GM06990 (cell line): ENCODE results near the gene UFD1.

Experiments
- DNase-seq: peaks from one replicate; pipeline ENCODE4 v3.0.0-alpha.2; 2011; ENCODE audit not compliant: insufficient read length; ENCODE audit errors: extremely low read depth
- H3K27me3 ChIP-seq: replicated peaks from 2 replicates; pipeline ENCODE4 v1.6.0; 2011; ENCODE audit warnings: low read length; ENCODE audit not compliant: control insufficient read depth, insufficient read depth
- H3K36me3 ChIP-seq: 2 replicates; pipeline ENCODE4 v1.5.1; 2011; ENCODE audit warnings: low read length; ENCODE audit not compliant: control insufficient read depth, insufficient read depth
- H3K4me3 ChIP-seq: replicated peaks from 2 replicates; pipeline ENCODE4 v1.5.1; 2011; ENCODE audit warnings: low read depth, mild to moderate bottlenecking, control low read depth, low read length
- CTCF ChIP-seq: IDR thresholded peaks from 2 replicates; pipeline ENCODE4 v1.5.1; 2011; ENCODE audit warnings: low read length, control low read depth, mild to moderate bottlenecking, inconsistent platforms; ENCODE audit not compliant: insufficient read depth, poor library complexity, severe bottlenecking

UFD1 gene

GRCh38 chr22:19419086-19419463, 59.9 kb downstream of the UFD1 start:
- H3K36me3 ChIP-seq: no peaks in the 10 kb centered on the region
- no peak for DNase-seq
- TF ChIP-seq CTCF: no peak
- H3K4me3 ChIP-seq: no peak overlapping the region
- no peaks in the 10 kb centered on the region for H3K27me3 ChIP-seq

GRCh38 chr22:19412923-19413322, 66.1 kb downstream of the UFD1 start:
- H3K4me3 ChIP-seq: no peak overlapping the region
- H3K36me3 ChIP-seq: peaks cover 12% of the 10 kb centered on the region
- no peaks in the 10 kb centered on the region for H3K27me3 ChIP-seq
- no peak for TF ChIP-seq CTCF
- DNase-seq: no peak

- Histone ChIP-seq H3K36me3 (peaks cover 13% of the 10 kb centered on the region), H3K4me3 (no peak overlapping the region), H3K27me3 (no peaks in the 10 kb centered on the region)
- no peak for TF ChIP-seq CTCF
- DNase-seq: no peak
Measured at GRCh38 chr22:19412478-19412877, 66.5 kb downstream of the UFD1 start.

GRCh38 chr22:19411690-19412045, 67.3 kb downstream of the UFD1 start:
- Histone ChIP-seq H3K27me3 (no peaks in the 10 kb centered on the region), H3K4me3 (no peak overlapping the region), H3K36me3 (peaks cover 13% of the 10 kb centered on the region)
- TF ChIP-seq CTCF: no peak
- DNase-seq: no peak

GRCh38 chr22:19410941-19411689, 67.9 kb downstream of the UFD1 start:
- DNase-seq: no peak
- no peak for TF ChIP-seq CTCF
- H3K4me3 ChIP-seq: no peak overlapping the region
- H3K36me3 ChIP-seq: peaks cover 16% of the 10 kb centered on the region
- no peaks in the 10 kb centered on the region for H3K27me3 ChIP-seq
